K562 treated with DMSO at 1 percent for 24 hours (cell line): Measurements from ENCODE around the gene CCDC178. TPM values are rescaled to one million over a fixed set of nuclear protein-coding genes. Genes with fewer than 3 reads are reported as not detected.

Experiments used
- total RNA-seq: library from RNA; unstranded; fragments of 300-600 nt; gene quantifications from 2 replicates; pipeline ENCODE4 v1.2.3, GENCODE V29; 2022; ENCODE audit warnings: low read depth; ENCODE audit not compliant: insufficient read depth

CCDC178 gene, protein sequence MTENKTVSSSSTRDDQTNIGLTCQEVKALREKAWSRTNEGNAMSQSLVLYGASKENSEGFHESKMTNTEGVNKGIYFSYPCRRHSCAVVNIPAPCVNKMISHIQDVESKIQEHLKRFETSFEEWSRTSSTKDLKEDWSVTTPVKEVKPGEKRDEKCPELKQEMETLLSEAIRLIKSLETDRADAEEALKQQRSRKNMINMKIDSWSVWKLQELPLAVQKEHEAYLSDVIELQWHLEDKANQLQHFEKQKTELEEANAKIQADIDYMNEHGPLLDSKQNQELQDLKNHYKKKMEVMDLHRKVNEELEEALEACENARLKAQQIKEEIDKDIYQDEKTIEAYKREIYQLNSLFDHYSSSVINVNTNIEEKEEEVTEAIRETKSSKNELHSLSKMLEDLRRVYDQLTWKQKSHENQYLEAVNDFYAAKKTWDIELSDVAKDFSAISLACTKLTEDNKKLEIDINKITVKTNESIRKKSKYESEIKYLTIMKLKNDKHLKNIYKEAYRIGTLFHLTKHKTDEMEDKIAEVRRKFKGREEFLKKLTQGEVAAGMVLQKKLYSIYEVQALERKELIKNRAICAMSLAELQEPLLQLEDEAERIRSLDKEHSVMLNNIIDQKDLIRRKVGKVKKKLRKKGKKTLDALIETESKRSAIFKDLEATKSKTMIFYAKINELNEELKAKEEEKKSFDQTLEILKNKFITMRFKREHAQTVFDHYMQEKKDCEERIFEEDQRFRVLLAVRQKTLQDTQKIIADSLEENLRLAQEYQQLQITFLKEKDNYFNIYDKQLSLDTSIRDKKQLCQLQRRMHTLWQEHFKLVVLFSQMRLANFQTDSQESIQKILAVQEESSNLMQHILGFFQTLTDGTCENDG
- total RNA-seq = not detected in 2 replicates

GRCh38 chr18:33440060-33441043 is at the start of gene CCDC178:
TSS of gene CCDC178 (minus strand) at chr18:33440721. CDS start at chr18:33412088, 28,633 bp downstream.

Other genes starting within 250 kb of the CCDC178 start
- not detected in 2 replicates for gene ASXL3, start 137.5 kb upstream of the CCDC178 start, total RNA-seq